ENCODE results near the gene HMGN1. TPM values are rescaled to one million over a fixed set of nuclear protein-coding genes. Genes with fewer than 3 reads are reported as not detected.

HMGN1 gene
- polyA plus RNA-seq (110 to 245 TPM (median 142 TPM) in 3 replicates), polyA minus RNA-seq (13.2 to 72.1 TPM (median 20.4 TPM) in 3 replicates)
- polyA plus RNA-seq (2011; ENCODE audit: low read depth), result 89.4 TPM
- 146 and 208 TPM in 2 replicates for polyA plus RNA-seq (2011; cell fraction: cytosol; rRNA removed)
- polyA plus RNA-seq (2011; cell fraction: nucleus; rRNA removed), result 80.9 and 133 TPM in 2 replicates
- 167 and 266 TPM in 2 replicates for polyA plus RNA-seq (2012; ENCODE audit: low replicate concordance)
- 154 TPM for polyA minus RNA-seq (2011; cell fraction: cytosol; rRNA and poly(A)+ RNA removed)
- 16.4 and 24.3 TPM in 2 replicates for polyA minus RNA-seq (2011; cell fraction: nucleus; rRNA and poly(A)+ RNA removed)

- FAIRE-seq (no peak), DNase-seq (ENCODE audit: low read depth, low spot score) (no peak)
- Histone ChIP-seq H3K4me2 (ENCODE audit: control insufficient read depth, extremely low read depth, insufficient read depth, low read depth, low read length) (peak within 1 kb of the TSS; percentile 98), H3K9me1 (ENCODE audit: control insufficient read depth, extremely low read depth, insufficient read depth, low read length) (no peaks in the 10 kb centered on the region), H3K27me3 (ENCODE audit: control insufficient read depth, extremely low read depth, insufficient read depth, low read length) (no peaks in the 10 kb centered on the region), H2AFZ (ENCODE audit: control insufficient read depth, low read length) (peak within 1 kb of the TSS; percentile 95), H3K4me3 (ENCODE audit: control insufficient read depth in 2 of 3, extremely low read depth in 1 of 3, insufficient read depth in 2 of 3, low read depth in 1 of 3, low read length in 3 of 3) (peak within 1 kb of the TSS; percentile 63 to 99 (median 96)), H4K20me1 (ENCODE audit: control insufficient read depth, extremely low read depth, insufficient read depth, low read length) (peaks cover 8% of the 10 kb centered on the region), H3K36me3 (ENCODE audit: control insufficient read depth in 2 of 2, extremely low read depth in 1 of 2, insufficient read depth in 2 of 2, low read length in 2 of 2) (peaks cover 3 to 14% of the 10 kb centered on the region in 2 experiments), H3K79me2 (ENCODE audit: control insufficient read depth, insufficient read depth, low read length) (peaks cover 37% of the 10 kb centered on the region), H3K9ac (ENCODE audit: control insufficient read depth, extremely low read depth, insufficient read depth, low read length) (peak within 1 kb of the TSS; percentile 95), H3K9me3 (ENCODE audit: control insufficient read depth, low read depth, low read length) (no peaks in the 10 kb centered on the region), H3K27ac (ENCODE audit: control insufficient read depth, insufficient read depth, low read length) (peak within 1 kb of the TSS; percentile 87), H3K4me1 (ENCODE audit: control insufficient read depth, extremely low read depth, insufficient read depth, low read length) (peaks cover 24% of the 10 kb centered on the region)
- TF ChIP-seq CTCF (optimal IDR thresholded peaks at IDR 0.05 in 1 of 3, IDR thresholded peaks at IDR 0.05 in 1 of 3, conservative IDR thresholded peaks at IDR 0.05 in 1 of 3; ENCODE audit: extremely low read depth in 1 of 3, insufficient read depth in 2 of 3, low read length in 3 of 3), result no peak
- TF ChIP-seq EZH2 (IDR thresholded peaks at IDR 0.05; ENCODE audit: low read length), result no peak
- dilution Hi-C loops (cut with MboI; ENCODE audit: extremely low pct_ligation_motif_present, low sequenced_read_pairs), result no loop called here
Measured at GRCh38 chr21:39348355-39349210, at the start of gene HMGN1. HMGN1 (minus strand) TSS chr21:39349088; CDS start chr21:39348917, 171 bp downstream.

- no peak for TF ChIP-seq EZH2 (IDR thresholded peaks at IDR 0.05; ENCODE audit: low read length)
- TF ChIP-seq CTCF (optimal IDR thresholded peaks at IDR 0.05 in 1 of 3, IDR thresholded peaks at IDR 0.05 in 1 of 3, conservative IDR thresholded peaks at IDR 0.05 in 1 of 3; ENCODE audit: extremely low read depth in 1 of 3, insufficient read depth in 2 of 3, low read length in 3 of 3), result no peak
Measured at GRCh38 chr21:39397646-39398385, 48.9 kb upstream of the HMGN1 start.

More at GRCh38 chr21:39397646-39398385, 48.9 kb upstream of the HMGN1 start:
- H3K9ac ChIP-seq (ENCODE audit: control insufficient read depth, extremely low read depth, insufficient read depth, low read length), result no peak overlapping the region
- H3K9me3 ChIP-seq (ENCODE audit: control insufficient read depth, low read depth, low read length), result no peaks in the 10 kb centered on the region
- FAIRE-seq, result no peak
- no peak overlapping the region for H3K4me2 ChIP-seq (ENCODE audit: control insufficient read depth, extremely low read depth, insufficient read depth, low read depth, low read length)
- peaks cover 6% of the 10 kb centered on the region for H3K4me1 ChIP-seq (ENCODE audit: control insufficient read depth, extremely low read depth, insufficient read depth, low read length)
- H3K27ac ChIP-seq (ENCODE audit: control insufficient read depth, insufficient read depth, low read length), result no peak overlapping the region
- dilution Hi-C loops (cut with MboI; ENCODE audit: extremely low pct_ligation_motif_present, low sequenced_read_pairs), result no loop called here
- no peaks in the 10 kb centered on the region for H3K79me2 ChIP-seq (ENCODE audit: control insufficient read depth, insufficient read depth, low read length)
- peaks cover 9 to 15% of the 10 kb centered on the region in 2 experiments for H3K36me3 ChIP-seq (ENCODE audit: control insufficient read depth in 2 of 2, extremely low read depth in 1 of 2, insufficient read depth in 2 of 2, low read length in 2 of 2)
- H4K20me1 ChIP-seq (ENCODE audit: control insufficient read depth, extremely low read depth, insufficient read depth, low read length), result no peaks in the 10 kb centered on the region
- H3K27me3 ChIP-seq (ENCODE audit: control insufficient read depth, extremely low read depth, insufficient read depth, low read length), result no peaks in the 10 kb centered on the region
- no peaks in the 10 kb centered on the region for H3K9me1 ChIP-seq (ENCODE audit: control insufficient read depth, extremely low read depth, insufficient read depth, low read length)
- no peak for DNase-seq (ENCODE audit: low read depth, low spot score)
- no peak overlapping the region for H2AFZ ChIP-seq (ENCODE audit: control insufficient read depth, low read length)
- no peak overlapping the region for H3K4me3 ChIP-seq (ENCODE audit: control insufficient read depth in 2 of 3, extremely low read depth in 1 of 3, insufficient read depth in 2 of 3, low read depth in 1 of 3, low read length in 3 of 3)
